ENCODE data around the gene RIPPLY3. TPM values are rescaled to one million over a fixed set of nuclear protein-coding genes. Genes with fewer than 3 reads are reported as not detected.
A peak's percentile ranks its signal among the peaks of the same experiment; 100 is the strongest.
"Not testable (repeated sequence)": the region's sequence is repeated elsewhere in the genome, so short reads cannot be mapped to it uniquely, and the experiment has no call there.

The RIPPLY3 gene
- total RNA-seq, 1 donor from 2014 or later, result 86.4 TPM

- peaks cover 27% of the 10 kb centered on the region for H3K4me1 Mint-ChIP-seq (ENCODE audit: unreplicated experiment)
- H3K9me3 Mint-ChIP-seq (ENCODE audit: unreplicated experiment), result no peaks in the 10 kb centered on the region
- H3K27ac Mint-ChIP-seq (ENCODE audit: unreplicated experiment), result no peak overlapping the region
- peak overlapping the region; percentile 81 for H3K4me3 Mint-ChIP-seq (ENCODE audit: unreplicated experiment)
- DNase-seq (ENCODE audit: low spot score), result no peak
- no peak for TF ChIP-seq CTCF (IDR thresholded peaks at IDR 0.05; ENCODE audit: unreplicated experiment)
- peaks cover 2% of the 10 kb centered on the region for H3K27me3 Mint-ChIP-seq (ENCODE audit: unreplicated experiment)
- H3K36me3 Mint-ChIP-seq (ENCODE audit: low read depth, unreplicated experiment), result peaks cover 4% of the 10 kb centered on the region
Measured at GRCh38 chr21:36981049-36981391, 25.5 kb upstream of the RIPPLY3 start.

GRCh38 chr21:36981977-36982700 lies 24.4 kb upstream of the RIPPLY3 start:
- Mint-ChIP-seq H3K27me3 (ENCODE audit: unreplicated experiment) (peaks cover 2% of the 10 kb centered on the region), H3K27ac (ENCODE audit: unreplicated experiment) (no peak overlapping the region), H3K4me3 (ENCODE audit: unreplicated experiment) (peak overlapping the region; percentile 56), H3K36me3 (ENCODE audit: low read depth, unreplicated experiment) (peaks cover 10% of the 10 kb centered on the region), H3K4me1 (ENCODE audit: unreplicated experiment) (peaks cover 19% of the 10 kb centered on the region), H3K9me3 (ENCODE audit: unreplicated experiment) (no peaks in the 10 kb centered on the region)
- DNase-seq (ENCODE audit: low spot score), result no peak
- no peak for TF ChIP-seq CTCF (IDR thresholded peaks at IDR 0.05; ENCODE audit: unreplicated experiment)

- Mint-ChIP-seq H3K4me3 (ENCODE audit: unreplicated experiment) (no peak overlapping the region), H3K9me3 (ENCODE audit: unreplicated experiment) (no peaks in the 10 kb centered on the region), H3K27me3 (ENCODE audit: unreplicated experiment) (peaks cover 6% of the 10 kb centered on the region), H3K36me3 (ENCODE audit: low read depth, unreplicated experiment) (peaks cover 16% of the 10 kb centered on the region), H3K27ac (ENCODE audit: unreplicated experiment) (no peak overlapping the region), H3K4me1 (ENCODE audit: unreplicated experiment) (peaks cover 13% of the 10 kb centered on the region)
- no peak for DNase-seq (ENCODE audit: low spot score)
- no peak for TF ChIP-seq CTCF (IDR thresholded peaks at IDR 0.05; ENCODE audit: unreplicated experiment)
Measured at GRCh38 chr21:36985751-36986594, 20.5 kb upstream of the RIPPLY3 start.

GRCh38 chr21:36987845-36988244 lies 18.7 kb upstream of the RIPPLY3 start:
- Mint-ChIP-seq H3K27ac (ENCODE audit: unreplicated experiment) (no peak overlapping the region), H3K9me3 (ENCODE audit: unreplicated experiment) (no peaks in the 10 kb centered on the region), H3K27me3 (ENCODE audit: unreplicated experiment) (peaks cover 9% of the 10 kb centered on the region), H3K36me3 (ENCODE audit: low read depth, unreplicated experiment) (peaks cover 18% of the 10 kb centered on the region), H3K4me1 (ENCODE audit: unreplicated experiment) (peaks cover 15% of the 10 kb centered on the region), H3K4me3 (ENCODE audit: unreplicated experiment) (no peak overlapping the region)
- no peak for TF ChIP-seq CTCF (IDR thresholded peaks at IDR 0.05; ENCODE audit: unreplicated experiment)
- no peak for DNase-seq (ENCODE audit: low spot score)

GRCh38 chr21:36988536-36988935 lies 18.0 kb upstream of the RIPPLY3 start:
- Mint-ChIP-seq H3K27ac (ENCODE audit: unreplicated experiment) (no peak overlapping the region), H3K27me3 (ENCODE audit: unreplicated experiment) (peaks cover 12% of the 10 kb centered on the region), H3K9me3 (ENCODE audit: unreplicated experiment) (no peaks in the 10 kb centered on the region), H3K4me3 (ENCODE audit: unreplicated experiment) (peak overlapping the region; percentile 69), H3K36me3 (ENCODE audit: low read depth, unreplicated experiment) (peaks cover 18% of the 10 kb centered on the region), H3K4me1 (ENCODE audit: unreplicated experiment) (peaks cover 19% of the 10 kb centered on the region)
- no peak for DNase-seq (ENCODE audit: low spot score)
- TF ChIP-seq CTCF (IDR thresholded peaks at IDR 0.05; ENCODE audit: unreplicated experiment), result no peak

- Mint-ChIP-seq H3K4me1 (ENCODE audit: unreplicated experiment) (peaks cover 19% of the 10 kb centered on the region), H3K27me3 (ENCODE audit: unreplicated experiment) (peaks cover 12% of the 10 kb centered on the region), H3K27ac (ENCODE audit: unreplicated experiment) (peak overlapping the region; percentile 42), H3K36me3 (ENCODE audit: low read depth, unreplicated experiment) (peaks cover 18% of the 10 kb centered on the region)
- not testable (repeated sequence) for H3K9me3 Mint-ChIP-seq (ENCODE audit: unreplicated experiment); DNase-seq (ENCODE audit: low spot score); H3K4me3 Mint-ChIP-seq (ENCODE audit: unreplicated experiment)
Measured at GRCh38 chr21:36989199-36989698, 17.3 kb upstream of the RIPPLY3 start.

All from endothelial cell (in vitro differentiated cells).